Endodermal cell (in vitro differentiated cells): ENCODE measurements around the gene ENOSF1. TPM values are rescaled to one million over a fixed set of nuclear protein-coding genes. Genes with fewer than 3 reads are reported as not detected.

Experiments used
- DNase-seq: peaks from one replicate; pipeline ENCODE4 v3.0.0-alpha.2; 2017
- H3K27ac ChIP-seq: 2 replicates; pipeline ENCODE4 v1.5.1; 2013; ENCODE audit warnings: mild to moderate bottlenecking, low read depth, low read length, moderate library complexity
- H3K27me3 ChIP-seq: 2 replicates; pipeline ENCODE4 v1.6.1; 2013; ENCODE audit warnings: mild to moderate bottlenecking, low read length, moderate library complexity; ENCODE audit not compliant: insufficient read depth, control insufficient read depth, poor library complexity, severe bottlenecking
- H3K36me3 ChIP-seq: 2 replicates; pipeline ENCODE4 v1.7.0; 2013; ENCODE audit warnings: mild to moderate bottlenecking, low read length, moderate library complexity; ENCODE audit not compliant: control insufficient read depth, insufficient read depth
- H3K4me1 ChIP-seq: one replicate; pipeline ENCODE4 v1.7.0; 2013; ENCODE audit warnings: low read length; ENCODE audit not compliant: control insufficient read depth, insufficient read depth
- H3K4me3 ChIP-seq: 2 replicates; pipeline ENCODE4 v1.5.1; 2013; ENCODE audit warnings: mild to moderate bottlenecking, low read length, moderate library complexity
- H3K9ac ChIP-seq: 2 replicates; pipeline ENCODE4 v1.6.1; 2013; ENCODE audit warnings: mild to moderate bottlenecking, low read length, moderate library complexity; ENCODE audit not compliant: poor library complexity, severe bottlenecking; ENCODE audit errors: extremely low read depth
- H3K9me3 ChIP-seq: 2 replicates; pipeline ENCODE4 v1.6.1; 2013; ENCODE audit warnings: mild to moderate bottlenecking, low read length, moderate library complexity; ENCODE audit not compliant: control insufficient read depth
- H3K27ac Mint-ChIP-seq: 2 replicates; pipeline ENCODE4 v1.8.0; 2020; ENCODE audit warnings: mixed read lengths
- H3K27me3 Mint-ChIP-seq: 2 replicates; pipeline ENCODE4 v1.8.0; 2021; ENCODE audit warnings: mild to moderate bottlenecking, mixed read lengths; ENCODE audit not compliant: insufficient read depth
- H3K36me3 Mint-ChIP-seq: 2 replicates; pipeline ENCODE4 v1.8.0; 2020; ENCODE audit warnings: low read depth, mixed read lengths
- H3K4me1 Mint-ChIP-seq: 2 replicates; pipeline ENCODE4 v1.8.0; 2020; ENCODE audit warnings: mixed read lengths
- H3K4me3 Mint-ChIP-seq: 2 replicates; pipeline ENCODE4 v1.8.0; 2020; ENCODE audit warnings: mild to moderate bottlenecking, moderate library complexity, mixed read lengths
- H3K9me3 Mint-ChIP-seq: 2 replicates; pipeline ENCODE4 v1.8.0; 2020; ENCODE audit warnings: mild to moderate bottlenecking, mixed read lengths
- WGBS, 2 experiments: methylation state at CpG; one replicate each; pipeline versions ENCODE4 v1.1.5 to v1.1.7; 2013; ENCODE audit warnings: missing lambda C conversion rate in 2 of 2, mixed read lengths in 1 of 2; ENCODE audit not compliant: insufficient coverage in 1 of 2, insufficient read length in 1 of 2; 5-methylcytosine and 5-hydroxymethylcytosine counted together
- total RNA-seq, 2 donors: library from RNA; stranded (reverse); fragmentation: NEBNext Ultra II Directional in 1 of 2; extraction: Animal tissue kit (Norgen Biotek cat#: 25700) in 1 of 2; gene quantifications; 2 replicates in 1 of 2; 3 replicates in 1 of 2; pipeline ENCODE4 v1.2.1, GENCODE V29; 2021
- TF ChIP-seq, protein P1 (sequence below): fragments of 200-600 bp; sonication (generic); conservative IDR thresholded peaks from 2 replicates; pipeline ENCODE4 v1.5.0; 2021; ENCODE audit warnings: antibody characterized with exemption, mild to moderate bottlenecking

The ENOSF1 gene
- total RNA-seq, 2 donors from 2014 or later = 85.7 to 89.5 TPM

- DNase-seq = no peak
- Histone ChIP-seq H3K27me3 (no peaks in the 10 kb centered on the region), H3K36me3 (peaks cover 31% of the 10 kb centered on the region), H3K4me1 (peaks cover 18% of the 10 kb centered on the region), H3K27ac (no peak overlapping the region), H3K4me3 (no peak overlapping the region), H3K9ac (no peak overlapping the region), H3K9me3 (no peaks in the 10 kb centered on the region)
- WGBS, 2 experiments = 90 to 92% methylated on average over 5 of the region's 5 CpGs
- no peak overlapping the region for H3K27ac Mint-ChIP-seq
- TF ChIP-seq, protein P1, sequence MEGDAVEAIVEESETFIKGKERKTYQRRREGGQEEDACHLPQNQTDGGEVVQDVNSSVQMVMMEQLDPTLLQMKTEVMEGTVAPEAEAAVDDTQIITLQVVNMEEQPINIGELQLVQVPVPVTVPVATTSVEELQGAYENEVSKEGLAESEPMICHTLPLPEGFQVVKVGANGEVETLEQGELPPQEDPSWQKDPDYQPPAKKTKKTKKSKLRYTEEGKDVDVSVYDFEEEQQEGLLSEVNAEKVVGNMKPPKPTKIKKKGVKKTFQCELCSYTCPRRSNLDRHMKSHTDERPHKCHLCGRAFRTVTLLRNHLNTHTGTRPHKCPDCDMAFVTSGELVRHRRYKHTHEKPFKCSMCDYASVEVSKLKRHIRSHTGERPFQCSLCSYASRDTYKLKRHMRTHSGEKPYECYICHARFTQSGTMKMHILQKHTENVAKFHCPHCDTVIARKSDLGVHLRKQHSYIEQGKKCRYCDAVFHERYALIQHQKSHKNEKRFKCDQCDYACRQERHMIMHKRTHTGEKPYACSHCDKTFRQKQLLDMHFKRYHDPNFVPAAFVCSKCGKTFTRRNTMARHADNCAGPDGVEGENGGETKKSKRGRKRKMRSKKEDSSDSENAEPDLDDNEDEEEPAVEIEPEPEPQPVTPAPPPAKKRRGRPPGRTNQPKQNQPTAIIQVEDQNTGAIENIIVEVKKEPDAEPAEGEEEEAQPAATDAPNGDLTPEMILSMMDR = no peak
- peaks cover 53% of the 10 kb centered on the region for H3K36me3 Mint-ChIP-seq
- H3K4me3 Mint-ChIP-seq = no peak overlapping the region
- no peaks in the 10 kb centered on the region for H3K27me3 Mint-ChIP-seq
- H3K4me1 Mint-ChIP-seq = peaks cover 20% of the 10 kb centered on the region
- H3K9me3 Mint-ChIP-seq = no peaks in the 10 kb centered on the region
Observed at GRCh38 chr18:688323-688722, 24.1 kb downstream of the ENOSF1 start.

- Histone ChIP-seq H3K4me1 (peaks cover 21% of the 10 kb centered on the region), H3K9me3 (no peaks in the 10 kb centered on the region), H3K9ac (no peak overlapping the region), H3K27ac (no peak overlapping the region), H3K4me3 (peak overlapping the region; percentile 63), H3K27me3 (no peaks in the 10 kb centered on the region), H3K36me3 (peaks cover 25% of the 10 kb centered on the region)
- no peak overlapping the region for H3K4me3 Mint-ChIP-seq
- TF ChIP-seq, protein P1 = peak; percentile 49
- WGBS, 2 experiments = 24 to 48% methylated on average over 9 to 11 of the region's 11 CpGs
- no peaks in the 10 kb centered on the region for H3K9me3 Mint-ChIP-seq
- peak overlapping the region; percentile 77 for H3K27ac Mint-ChIP-seq
- peak; percentile 79 for DNase-seq
- H3K36me3 Mint-ChIP-seq = peaks cover 53% of the 10 kb centered on the region
- H3K4me1 Mint-ChIP-seq = peaks cover 20% of the 10 kb centered on the region
- no peaks in the 10 kb centered on the region for H3K27me3 Mint-ChIP-seq
Observed at GRCh38 chr18:686339-687111, 25.9 kb downstream of the ENOSF1 start.

DNA sequence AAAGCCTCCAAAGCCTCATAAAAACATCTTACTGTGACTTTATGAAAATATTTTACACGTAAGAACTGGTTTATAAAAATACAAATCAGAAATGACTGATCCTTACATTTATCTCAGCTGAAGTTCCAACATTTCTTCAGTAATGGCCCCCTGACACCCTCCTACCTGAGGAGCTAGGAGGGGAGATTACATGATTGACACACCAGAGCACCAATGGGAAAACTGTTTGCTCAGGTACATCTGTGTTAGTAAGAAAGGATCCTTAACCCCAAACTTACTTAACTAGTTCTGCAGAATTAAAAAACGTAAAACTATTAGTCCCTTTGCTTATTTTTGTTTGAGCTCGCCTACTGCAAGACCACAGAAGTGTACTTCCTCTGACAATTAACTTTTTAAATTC is 27.0 kb downstream of the ENOSF1 start:
- Histone ChIP-seq H3K36me3 (peaks cover 28% of the 10 kb centered on the region), H3K27ac (no peak overlapping the region), H3K9me3 (no peaks in the 10 kb centered on the region), H3K4me1 (peaks cover 15% of the 10 kb centered on the region), H3K4me3 (peak overlapping the region; percentile 63), H3K9ac (no peak overlapping the region), H3K27me3 (no peaks in the 10 kb centered on the region)
- Mint-ChIP-seq H3K27me3 (no peaks in the 10 kb centered on the region), H3K4me1 (peaks cover 14% of the 10 kb centered on the region), H3K36me3 (peaks cover 53% of the 10 kb centered on the region), H3K9me3 (no peaks in the 10 kb centered on the region), H3K4me3 (no peak overlapping the region), H3K27ac (no peak overlapping the region)
- no peak for DNase-seq
- WGBS, 2 experiments = 86% methylated on average over 3 of the region's 3 CpGs; no CpG with 5 or more reads in 1 of the 2 experiments
- TF ChIP-seq, protein P1 = no peak
